ENCODE results near the gene MEF2A.

DNA sequence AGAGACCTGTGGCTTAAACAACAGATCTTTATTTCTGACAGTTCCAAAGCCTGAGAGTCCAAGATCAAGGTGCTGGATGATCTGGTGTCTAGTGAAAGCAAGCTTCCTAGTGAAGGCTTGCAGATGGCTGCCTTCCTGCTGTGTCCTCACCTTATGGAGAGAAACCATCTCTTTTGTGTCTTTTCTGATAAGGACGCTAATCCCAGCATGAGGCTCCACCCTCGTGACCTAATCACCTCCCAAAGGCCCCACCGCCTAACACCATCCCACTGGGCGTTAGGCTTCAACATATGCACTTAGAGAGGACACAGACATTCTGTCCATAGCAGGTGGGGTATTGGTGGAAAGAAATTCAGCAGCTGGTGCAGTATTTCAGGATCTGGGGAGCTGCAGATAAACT, 187.3 kb downstream of the MEF2A start:
- TF ChIP-seq POLR2A (IDR thresholded peaks at IDR 0.05; ENCODE audit: low read length) (no peak), GATA1 (IDR thresholded peaks at IDR 0.05; ENCODE audit: low read depth, low read length) (no peak)

Measured in erythroblast (primary cell).